ENCODE results near the gene SLMAP. TPM values are rescaled to one million over a fixed set of nuclear protein-coding genes. Genes with fewer than 3 reads are reported as not detected.

SLMAP gene
- total and polyA plus RNA-seq, 2 of the 13 experiments (the other 11 are each of a cell fraction or from before 2014, with no cell fraction given) = 24.0 to 48.3 TPM

DNA sequence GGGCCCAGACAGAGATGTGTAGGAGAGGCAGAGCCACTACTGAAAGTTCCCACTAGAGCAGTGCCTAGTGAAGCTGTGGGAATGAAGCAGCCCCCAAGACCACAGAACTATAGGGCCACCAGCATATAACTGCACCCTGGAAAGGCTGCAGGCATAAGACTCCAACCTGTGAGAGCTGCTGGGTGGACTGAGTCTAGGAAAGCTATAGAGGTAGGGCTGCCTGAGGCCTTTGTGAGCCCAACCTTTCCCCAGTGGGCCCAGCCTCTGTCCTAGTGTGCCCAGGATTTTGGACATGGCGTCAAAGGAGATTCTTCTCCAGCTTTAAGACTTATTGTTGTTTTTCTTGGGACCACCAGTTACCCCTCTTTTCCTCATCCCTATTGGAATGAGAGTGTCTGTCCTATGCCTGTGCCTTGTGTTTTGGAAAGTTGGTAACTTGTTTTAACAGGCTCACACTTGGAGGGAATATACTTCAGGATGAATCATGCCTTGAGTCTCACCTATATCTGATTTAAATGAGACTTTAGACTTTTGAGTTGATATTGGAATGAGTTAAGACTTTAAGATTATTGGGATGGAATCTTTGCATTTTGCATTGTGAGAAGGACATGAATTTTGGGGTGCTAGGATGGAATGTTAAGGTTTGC is 28.1 kb downstream of the SLMAP start:
- H3K36me3 ChIP-seq (replicated peaks in 1 of 2; ENCODE audit: control insufficient read depth in 1 of 2, insufficient read depth in 2 of 2, low read length in 2 of 2) = peaks cover 0 to 3% of the 10 kb centered on the region in 2 experiments; a peak in 3 of 5 replicates
- H4K20me1 ChIP-seq (ENCODE audit: insufficient read depth, low read length) = no peaks in the 10 kb centered on the region
- no peak overlapping the region for H3K4me3 ChIP-seq (replicated peaks in 1 of 3; ENCODE audit: insufficient read depth in 1 of 3, low read depth in 2 of 3, low read length in 3 of 3)
- H2AFZ ChIP-seq (ENCODE audit: low read length) = no peak overlapping the region
- H3K4me1 ChIP-seq (ENCODE audit: insufficient read depth, low read length) = peaks cover 46% of the 10 kb centered on the region
- H3K27me3 ChIP-seq (ENCODE audit: control insufficient read depth in 1 of 2, insufficient read depth in 2 of 2, low read length in 2 of 2) = no peaks in the 10 kb centered on the region
- H3K9ac ChIP-seq (ENCODE audit: insufficient read depth, low read depth, low read length) = no peak overlapping the region
- peaks cover 84% of the 10 kb centered on the region for H3K79me2 ChIP-seq (ENCODE audit: insufficient read depth, low read length)
- no peak; the same call in 2 of the 3 replicates for ATAC-seq
- no peak overlapping the region for H3K27ac ChIP-seq (ENCODE audit: extremely low read length, insufficient read depth, low read length)
- intact Hi-C loops (cut with micrococcal nuclease; ENCODE audit: unreplicated experiment) = no loop called here
- FAIRE-seq = no peak
- CTCF ChIA-PET (ENCODE audit: low intra/inter-chr PET ratio, low total read pairs) = no interaction called here
- TF ChIP-seq ZNF660 (CRISPR knock-in tag; IDR thresholded peaks at IDR 0.05; ENCODE audit: borderline replicate concordance, low read depth) (no peak), CHD2 (IDR thresholded peaks at IDR 0.05; ENCODE audit: low read depth, low read length) (no peak), ZNF367 (CRISPR knock-in tag; IDR thresholded peaks at IDR 0.05; ENCODE audit: borderline replicate concordance) (no peak), KMT2A (CRISPR knock-in tag; IDR thresholded peaks at IDR 0.05) (no peak), ZNF326 (CRISPR knock-in tag; IDR thresholded peaks at IDR 0.05; ENCODE audit: borderline replicate concordance) (no peak), ZNF788 (CRISPR knock-in tag; IDR thresholded peaks at IDR 0.05; ENCODE audit: borderline replicate concordance) (no peak)
- TF ChIP-seq, protein P1, sequence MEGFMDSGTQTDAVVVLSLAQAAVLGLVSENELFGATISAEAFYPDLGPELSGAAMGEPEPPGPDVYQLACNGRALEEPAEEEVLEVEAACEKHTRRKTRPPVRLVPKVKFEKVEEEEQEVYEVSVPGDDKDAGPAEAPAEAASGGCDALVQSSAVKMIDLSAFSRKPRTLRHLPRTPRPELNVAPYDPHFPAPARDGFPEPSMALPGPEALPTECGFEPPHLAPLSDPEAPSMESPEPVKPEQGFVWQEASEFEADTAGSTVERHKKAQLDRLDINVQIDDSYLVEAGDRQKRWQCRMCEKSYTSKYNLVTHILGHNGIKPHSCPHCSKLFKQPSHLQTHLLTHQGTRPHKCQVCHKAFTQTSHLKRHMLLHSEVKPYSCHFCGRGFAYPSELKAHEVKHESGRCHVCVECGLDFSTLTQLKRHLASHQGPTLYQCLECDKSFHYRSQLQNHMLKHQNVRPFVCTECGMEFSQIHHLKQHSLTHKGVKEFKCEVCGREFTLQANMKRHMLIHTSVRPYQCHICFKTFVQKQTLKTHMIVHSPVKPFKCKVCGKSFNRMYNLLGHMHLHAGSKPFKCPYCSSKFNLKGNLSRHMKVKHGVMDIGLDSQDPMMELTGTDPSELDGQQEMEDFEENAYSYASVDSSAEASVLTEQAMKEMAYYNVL (CRISPR knock-in tag; IDR thresholded peaks at IDR 0.05; ENCODE audit: borderline replicate concordance) = no peak
- POLR2A ChIA-PET = no interaction called here
- DNase-seq (ENCODE audit: low spot score) = no peak
- no TSS peak for BruUV-seq (replicated peaks)
- in situ Hi-C loops (cut with HindIII; ENCODE audit: extremely low pct_ligation_motif_present, low pct_unique_long_range_greater_than_20kb) = no loop called here
- no peaks in the 10 kb centered on the region for H3K9me3 ChIP-seq (ENCODE audit: low read length)
- WGBS (ENCODE audit: low lambda C conversion rate) = 100% methylated on average over 1 of the region's 1 CpG
- no peak overlapping the region for H3K4me2 ChIP-seq (ENCODE audit: low read depth, low read length)
